GM13976 (cell line): ENCODE measurements around the gene STX3.
A peak's percentile ranks its signal among the peaks of the same experiment; 100 is the strongest.

Experiments used
- DNase-seq: peaks from one replicate; pipeline ENCODE4 v3.0.0; 2012; ENCODE audit warnings: low spot score
- in situ Hi-C: fragments of 300-500 bp; cut with MboI; formaldehyde crosslinking; loops from one replicate; pipeline ENCODE4 v1.12.0; 2022; ENCODE audit warnings: low sequenced_read_pairs, mixed read lengths, inconsistent platforms; ENCODE audit not compliant: unreplicated experiment
- TF ChIP-seq, protein P1 (sequence below): IDR thresholded peaks from 2 replicates; pipeline ENCODE4 v1.5.1; 2012; ENCODE audit warnings: borderline replicate concordance, mild to moderate bottlenecking; ENCODE audit not compliant: insufficient read depth; ENCODE audit errors: extremely low read depth, missing control alignments, control extremely low read depth

The STX3 gene

DNA sequence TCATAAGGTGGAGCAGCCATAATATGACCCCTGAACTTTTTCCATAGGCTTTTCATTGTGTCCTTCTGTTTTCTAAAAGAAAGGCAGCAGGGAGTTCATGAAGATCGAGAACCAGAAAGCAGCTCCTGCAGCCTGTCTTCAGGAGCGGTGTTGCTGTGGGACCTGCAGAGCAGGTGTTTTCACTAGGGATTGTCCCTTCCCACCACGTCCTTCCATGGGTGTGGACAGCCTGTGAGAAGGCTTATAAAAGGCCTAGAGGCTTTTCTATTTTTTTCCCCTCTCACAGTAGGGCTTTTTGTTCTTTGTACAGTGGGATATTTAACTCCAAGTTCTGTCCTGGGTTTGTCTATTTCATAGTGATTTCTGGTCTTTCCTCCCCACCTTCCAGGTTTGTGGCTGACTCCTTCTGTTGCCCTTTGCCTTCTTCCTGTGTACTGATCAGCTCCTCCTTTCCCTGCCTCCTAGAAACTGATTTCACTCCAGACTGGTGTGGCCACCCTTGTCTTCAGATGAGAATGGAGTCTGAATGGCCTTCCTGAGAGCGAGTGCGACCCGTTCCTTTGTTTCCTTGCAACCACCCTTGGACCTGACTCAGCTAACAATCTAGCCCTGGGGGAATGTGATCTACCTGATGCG is 45.3 kb downstream of the STX3 start:
- DNase-seq, result no peak
- TF ChIP-seq, protein P1, sequence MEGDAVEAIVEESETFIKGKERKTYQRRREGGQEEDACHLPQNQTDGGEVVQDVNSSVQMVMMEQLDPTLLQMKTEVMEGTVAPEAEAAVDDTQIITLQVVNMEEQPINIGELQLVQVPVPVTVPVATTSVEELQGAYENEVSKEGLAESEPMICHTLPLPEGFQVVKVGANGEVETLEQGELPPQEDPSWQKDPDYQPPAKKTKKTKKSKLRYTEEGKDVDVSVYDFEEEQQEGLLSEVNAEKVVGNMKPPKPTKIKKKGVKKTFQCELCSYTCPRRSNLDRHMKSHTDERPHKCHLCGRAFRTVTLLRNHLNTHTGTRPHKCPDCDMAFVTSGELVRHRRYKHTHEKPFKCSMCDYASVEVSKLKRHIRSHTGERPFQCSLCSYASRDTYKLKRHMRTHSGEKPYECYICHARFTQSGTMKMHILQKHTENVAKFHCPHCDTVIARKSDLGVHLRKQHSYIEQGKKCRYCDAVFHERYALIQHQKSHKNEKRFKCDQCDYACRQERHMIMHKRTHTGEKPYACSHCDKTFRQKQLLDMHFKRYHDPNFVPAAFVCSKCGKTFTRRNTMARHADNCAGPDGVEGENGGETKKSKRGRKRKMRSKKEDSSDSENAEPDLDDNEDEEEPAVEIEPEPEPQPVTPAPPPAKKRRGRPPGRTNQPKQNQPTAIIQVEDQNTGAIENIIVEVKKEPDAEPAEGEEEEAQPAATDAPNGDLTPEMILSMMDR, result no peak
- in situ Hi-C loops, result loop anchor here (5.0 to 25.0 kb wide), 3 partner anchors 43 to 662 kb away; partner anchors contain the start of genes MS4A1 and STX3

DNA sequence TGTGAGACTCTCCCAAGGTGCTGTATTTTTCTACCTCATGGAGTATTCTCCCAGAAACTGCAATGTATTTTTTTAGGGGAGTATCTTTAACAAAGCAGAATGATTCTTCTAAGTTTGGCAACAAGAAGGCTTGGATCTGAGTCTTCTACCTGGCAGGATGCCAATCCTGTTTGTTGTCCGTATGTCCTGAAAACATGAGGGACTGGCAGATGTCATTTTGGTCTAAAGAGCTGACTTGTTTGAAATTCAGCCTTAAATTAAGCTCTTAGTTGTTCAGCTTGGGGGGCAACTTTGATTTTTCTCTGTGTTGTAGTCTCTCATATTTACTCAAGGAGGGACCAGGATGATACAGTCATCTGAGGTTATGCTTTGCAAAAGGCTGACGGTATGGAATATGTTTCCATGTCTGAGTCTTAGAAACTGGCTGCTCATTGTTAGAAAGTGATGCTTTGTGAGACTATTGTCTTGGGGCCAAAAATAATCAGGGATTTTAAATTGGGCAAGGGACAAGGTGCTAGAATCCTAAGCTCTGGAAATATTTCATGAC is 46.1 kb downstream of the STX3 start:
- TF ChIP-seq, protein P1, result no peak
- DNase-seq, result no peak
- in situ Hi-C loops, result loop anchor here (5.0 to 25.0 kb wide), 3 partner anchors 44 to 661 kb away; partner anchors contain the start of genes MS4A1 and STX3

DNA sequence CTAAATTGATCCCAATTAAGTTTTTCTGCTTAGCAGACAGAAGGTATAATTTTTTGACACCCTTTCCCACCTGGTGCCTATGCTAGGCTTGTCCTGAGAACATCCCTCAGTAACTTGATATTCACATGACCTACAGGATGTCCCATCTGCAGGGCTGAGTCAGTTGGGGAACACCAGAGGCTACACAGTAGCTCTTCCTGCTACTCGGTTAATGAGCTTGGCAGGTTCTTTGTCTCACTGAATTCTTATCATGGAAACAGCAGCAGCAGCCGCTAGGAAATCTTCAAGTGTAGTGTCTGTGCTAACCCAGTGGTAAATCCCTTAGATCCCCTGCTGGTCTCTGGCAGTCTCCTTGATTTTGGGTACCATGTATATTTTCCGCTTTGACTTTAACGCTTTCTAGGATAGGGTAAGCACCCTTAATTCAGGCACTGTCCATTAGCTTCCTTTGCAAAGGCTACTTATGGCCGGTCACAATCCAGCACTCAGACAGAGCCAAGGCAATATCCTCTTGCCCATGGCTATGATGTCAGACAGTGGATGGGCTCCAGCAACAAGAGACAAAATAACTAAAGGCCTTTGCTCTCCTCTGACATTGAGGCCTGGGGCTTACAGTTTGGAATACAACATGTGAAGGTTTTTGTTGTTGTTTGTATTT is 46.9 kb downstream of the STX3 start:
- in situ Hi-C loops, result loop anchor here (5.0 to 25.0 kb wide), 3 partner anchors 45 to 660 kb away; partner anchors contain the start of genes MS4A1 and STX3
- no peak for DNase-seq
- TF ChIP-seq, protein P1, result no peak

DNA sequence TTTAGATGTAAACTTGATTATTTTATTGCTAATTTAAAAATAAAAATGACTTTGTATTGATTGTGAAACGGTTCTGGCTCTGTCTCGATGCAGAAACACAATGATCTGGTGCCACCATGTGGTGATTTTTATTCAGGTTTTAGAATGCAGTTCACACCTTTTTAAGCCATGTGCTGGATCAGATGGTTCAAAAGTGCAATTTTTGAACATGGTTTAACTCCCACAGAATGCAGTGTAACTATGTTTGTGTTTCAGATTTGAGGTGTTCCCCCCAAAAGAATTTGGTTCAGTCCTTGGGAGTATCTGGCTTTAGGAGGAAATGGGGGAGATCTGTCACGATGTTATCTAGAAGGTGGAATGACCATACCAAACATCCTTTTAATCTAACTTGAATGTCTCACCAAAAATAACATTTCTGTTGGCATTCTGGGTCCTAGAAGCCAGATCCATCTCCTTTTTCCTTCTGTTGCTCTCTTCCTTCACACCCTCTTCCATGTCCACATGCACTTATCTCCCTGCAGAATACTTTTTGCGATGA is 47.5 kb downstream of the STX3 start:
- in situ Hi-C loops, result loop anchor here (5.0 to 25.0 kb wide), 3 partner anchors 45 to 660 kb away; partner anchors contain the start of genes MS4A1 and STX3
- TF ChIP-seq, protein P1, result peak; percentile 67
- DNase-seq, result peak; percentile 43

DNA sequence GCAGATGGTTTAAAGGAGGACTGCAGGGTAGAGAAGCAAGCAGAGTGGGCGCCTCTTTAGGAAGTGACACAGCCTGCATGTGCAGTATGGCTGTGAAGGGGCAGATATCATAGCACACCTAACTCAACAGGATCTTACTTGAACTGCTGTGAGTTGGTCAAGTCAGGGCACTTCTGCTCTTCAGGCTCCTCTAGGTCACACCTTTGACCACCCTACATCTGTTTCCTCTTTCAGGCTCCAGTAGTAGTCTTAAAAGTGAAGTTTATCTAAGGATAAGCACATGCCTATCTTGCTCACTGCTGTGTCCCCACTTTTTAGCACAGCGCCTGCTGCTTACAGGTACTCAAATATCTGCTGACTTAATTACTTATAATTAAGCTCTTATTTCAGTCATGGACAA is 48.9 kb downstream of the STX3 start:
- no peak for DNase-seq
- TF ChIP-seq, protein P1, result no peak
- in situ Hi-C loops, result loop anchor here (5.0 to 25.0 kb wide), 3 partner anchors 47 to 658 kb away; partner anchors contain the start of genes MS4A1 and STX3

DNA sequence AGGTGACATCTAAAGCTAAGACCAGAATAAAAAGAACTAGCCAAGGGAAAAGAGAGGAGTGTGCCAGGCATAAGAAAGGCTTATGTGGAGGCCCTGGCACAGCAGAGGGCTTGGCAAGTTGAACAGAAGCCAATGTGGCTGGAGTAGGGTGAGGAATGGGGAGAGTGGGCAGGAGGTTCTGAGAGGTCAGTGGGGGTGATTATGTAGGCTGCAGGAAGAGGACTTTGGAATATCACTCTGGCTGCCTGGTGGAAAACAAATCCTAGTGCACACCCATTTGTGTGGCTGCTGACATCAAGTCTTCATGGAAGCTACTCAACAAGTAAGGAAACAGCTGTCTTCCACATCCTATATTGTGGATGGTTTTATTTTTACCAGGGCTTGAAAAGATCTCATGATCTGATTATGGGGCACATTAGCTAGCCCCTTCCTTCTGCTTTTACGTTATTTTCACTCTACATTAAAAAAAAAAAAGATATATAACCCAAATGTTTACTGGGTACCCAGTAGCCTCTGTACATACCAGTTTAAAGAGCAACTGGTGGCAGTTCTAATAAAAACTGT is 52.0 kb downstream of the STX3 start:
- DNase-seq, result no peak
- TF ChIP-seq, protein P1, result no peak
- in situ Hi-C loops, result loop anchor here (25.0 kb wide), 2 partner anchors 270 to 655 kb away; partner anchors contain the start of gene MS4A1
